Chondrocyte (in vitro differentiated cells): ENCODE results near the gene CFAP119. TPM values are rescaled to one million over a fixed set of nuclear protein-coding genes. Genes with fewer than 3 reads are reported as not detected.

ENCODE experiments used
- DNase-seq: peaks from one replicate; pipeline ENCODE4 v3.0.0; 2021; ENCODE audit warnings: mixed read lengths, low spot score
- H3K27ac Mint-ChIP-seq: one replicate; pipeline ENCODE4 v1.8.0; 2021; ENCODE audit warnings: mild to moderate bottlenecking, moderate library complexity, mixed read lengths; ENCODE audit not compliant: unreplicated experiment
- H3K27me3 Mint-ChIP-seq: 2 replicates; pipeline ENCODE4 v1.8.0; 2021; ENCODE audit warnings: low read depth, mixed read lengths
- H3K36me3 Mint-ChIP-seq: 2 replicates; pipeline ENCODE4 v1.8.0; 2021; ENCODE audit warnings: low read depth, mixed read lengths
- H3K4me1 Mint-ChIP-seq: 2 replicates; pipeline ENCODE4 v1.8.0; 2021; ENCODE audit warnings: low read depth, mild to moderate bottlenecking, mixed read lengths
- H3K4me3 Mint-ChIP-seq: one replicate; pipeline ENCODE4 v1.8.0; 2021; ENCODE audit warnings: mild to moderate bottlenecking, moderate library complexity, mixed read lengths; ENCODE audit not compliant: unreplicated experiment
- H3K9me3 Mint-ChIP-seq: 2 replicates; pipeline ENCODE4 v1.8.0; 2021; ENCODE audit warnings: low read depth, mixed read lengths
- total RNA-seq: library from RNA; stranded (reverse); gene quantifications from 3 replicates; pipeline ENCODE4 v1.2.1, GENCODE V29; 2021
- TF ChIP-seq, protein P1 (sequence below): fragments of 200-600 bp; sonication (generic); IDR thresholded peaks from 2 replicates; pipeline ENCODE4 v1.5.0; 2021; ENCODE audit warnings: antibody characterized with exemption, mild to moderate bottlenecking, moderate library complexity

The CFAP119 gene
- total RNA-seq, 1 donor from 2014 or later: 6.3 TPM

DNA sequence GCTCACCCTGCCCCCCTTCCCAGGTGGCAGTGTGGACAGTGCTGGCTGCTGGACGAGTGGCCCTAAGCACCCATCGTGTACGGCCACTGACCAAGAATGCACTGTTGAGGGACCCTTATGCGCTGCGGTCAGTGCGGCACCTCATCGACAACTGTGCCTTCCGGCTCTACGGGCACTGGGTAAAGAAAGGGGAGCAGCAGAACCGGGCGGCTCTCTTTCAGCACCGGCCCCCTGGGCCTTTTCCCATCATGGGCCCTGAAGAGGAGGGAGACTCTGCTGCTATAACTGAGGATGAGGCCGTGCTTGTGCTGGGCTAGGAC is 5.1 kb downstream of the CFAP119 start:
- H3K36me3 Mint-ChIP-seq: peaks cover 7% of the 10 kb centered on the region
- no peaks in the 10 kb centered on the region for H3K27me3 Mint-ChIP-seq
- peak; percentile 78 for DNase-seq
- no peak overlapping the region for H3K27ac Mint-ChIP-seq
- H3K9me3 Mint-ChIP-seq: no peaks in the 10 kb centered on the region
- H3K4me3 Mint-ChIP-seq: no peak overlapping the region
- TF ChIP-seq, protein P1, sequence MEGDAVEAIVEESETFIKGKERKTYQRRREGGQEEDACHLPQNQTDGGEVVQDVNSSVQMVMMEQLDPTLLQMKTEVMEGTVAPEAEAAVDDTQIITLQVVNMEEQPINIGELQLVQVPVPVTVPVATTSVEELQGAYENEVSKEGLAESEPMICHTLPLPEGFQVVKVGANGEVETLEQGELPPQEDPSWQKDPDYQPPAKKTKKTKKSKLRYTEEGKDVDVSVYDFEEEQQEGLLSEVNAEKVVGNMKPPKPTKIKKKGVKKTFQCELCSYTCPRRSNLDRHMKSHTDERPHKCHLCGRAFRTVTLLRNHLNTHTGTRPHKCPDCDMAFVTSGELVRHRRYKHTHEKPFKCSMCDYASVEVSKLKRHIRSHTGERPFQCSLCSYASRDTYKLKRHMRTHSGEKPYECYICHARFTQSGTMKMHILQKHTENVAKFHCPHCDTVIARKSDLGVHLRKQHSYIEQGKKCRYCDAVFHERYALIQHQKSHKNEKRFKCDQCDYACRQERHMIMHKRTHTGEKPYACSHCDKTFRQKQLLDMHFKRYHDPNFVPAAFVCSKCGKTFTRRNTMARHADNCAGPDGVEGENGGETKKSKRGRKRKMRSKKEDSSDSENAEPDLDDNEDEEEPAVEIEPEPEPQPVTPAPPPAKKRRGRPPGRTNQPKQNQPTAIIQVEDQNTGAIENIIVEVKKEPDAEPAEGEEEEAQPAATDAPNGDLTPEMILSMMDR: no peak
- peaks cover 14% of the 10 kb centered on the region for H3K4me1 Mint-ChIP-seq

GRCh38 chr16:30755955-30756780 is 5.7 kb downstream of the CFAP119 start:
- no peak overlapping the region for H3K4me3 Mint-ChIP-seq
- TF ChIP-seq, protein P1: no peak
- H3K4me1 Mint-ChIP-seq: peaks cover 12% of the 10 kb centered on the region
- H3K36me3 Mint-ChIP-seq: peaks cover 11% of the 10 kb centered on the region
- H3K27ac Mint-ChIP-seq: no peak overlapping the region
- DNase-seq: peak; percentile 79
- no peaks in the 10 kb centered on the region for H3K27me3 Mint-ChIP-seq
- H3K9me3 Mint-ChIP-seq: no peaks in the 10 kb centered on the region

GRCh38 chr16:30753596-30753995 is 8.3 kb downstream of the CFAP119 start:
- H3K4me3 Mint-ChIP-seq: no peak overlapping the region
- peaks cover 11% of the 10 kb centered on the region for H3K36me3 Mint-ChIP-seq
- no peak overlapping the region for H3K27ac Mint-ChIP-seq
- TF ChIP-seq, protein P1: no peak
- no peaks in the 10 kb centered on the region for H3K9me3 Mint-ChIP-seq
- H3K4me1 Mint-ChIP-seq: peaks cover 15% of the 10 kb centered on the region
- H3K27me3 Mint-ChIP-seq: no peaks in the 10 kb centered on the region
- no peak for DNase-seq

GRCh38 chr16:30750876-30751465 is 10.9 kb downstream of the CFAP119 start:
- TF ChIP-seq, protein P1: no peak
- peaks cover 25% of the 10 kb centered on the region for H3K4me1 Mint-ChIP-seq
- no peaks in the 10 kb centered on the region for H3K9me3 Mint-ChIP-seq
- H3K27ac Mint-ChIP-seq: no peak overlapping the region
- H3K27me3 Mint-ChIP-seq: no peaks in the 10 kb centered on the region
- no peak for DNase-seq
- H3K4me3 Mint-ChIP-seq: no peak overlapping the region
- peaks cover 9% of the 10 kb centered on the region for H3K36me3 Mint-ChIP-seq

GRCh38 chr16:30750201-30750600 is 11.7 kb downstream of the CFAP119 start:
- Mint-ChIP-seq H3K4me1 (peaks cover 25% of the 10 kb centered on the region), H3K27me3 (no peaks in the 10 kb centered on the region), H3K36me3 (peaks cover 8% of the 10 kb centered on the region), H3K9me3 (no peaks in the 10 kb centered on the region), H3K27ac (peak overlapping the region; percentile 22), H3K4me3 (no peak overlapping the region)
- DNase-seq: no peak
- TF ChIP-seq, protein P1: no peak
